Loucy (cell line): ENCODE data around the gene CD226.

ENCODE experiments used
- H2AFZ ChIP-seq: fragments of 200-600 bp; sonication (generic); 2 replicates; pipeline ENCODE4 v1.6.0; 2016; ENCODE audit warnings: antibody characterized with exemption, mild to moderate bottlenecking, low read length, moderate library complexity
- H3F3A ChIP-seq: fragments of 200-600 bp; 2 replicates; pipeline ENCODE4 v1.6.0; 2016; ENCODE audit warnings: antibody characterized with exemption, low read depth, mild to moderate bottlenecking
- H3K27me3 ChIP-seq: fragments of 200-600 bp; sonication (generic); 2 replicates; pipeline ENCODE4 v1.6.1; 2014; ENCODE audit warnings: low read length, mild to moderate bottlenecking; ENCODE audit not compliant: insufficient read depth, poor library complexity, severe bottlenecking
- H3K36me3 ChIP-seq: fragments of 200-600 bp; sonication (generic); 2 replicates; pipeline ENCODE4 v1.6.1; 2016; ENCODE audit warnings: low read length; ENCODE audit not compliant: insufficient read depth
- H3K4me1 ChIP-seq: fragments of 200-600 bp; sonication (generic); 2 replicates; pipeline ENCODE4 v1.5.1; 2014; ENCODE audit warnings: low read length, mild to moderate bottlenecking; ENCODE audit not compliant: insufficient read depth, poor library complexity, severe bottlenecking
- H3K4me2 ChIP-seq: fragments of 200-600 bp; sonication (generic); 2 replicates; pipeline ENCODE4 v1.6.0; 2014; ENCODE audit warnings: antibody characterized with exemption, low read length, low read depth, mild to moderate bottlenecking; ENCODE audit not compliant: poor library complexity, severe bottlenecking
- H3K4me3 ChIP-seq: fragments of 200-600 bp; sonication (generic); 2 replicates; pipeline ENCODE4 v1.5.1; 2014; ENCODE audit warnings: low read length, mild to moderate bottlenecking, mixed read lengths; ENCODE audit not compliant: poor library complexity, severe bottlenecking
- H3K79me2 ChIP-seq: fragments of 200-600 bp; sonication (generic); 2 replicates; pipeline ENCODE4 v1.6.1; 2014; ENCODE audit warnings: low read length; ENCODE audit not compliant: insufficient read depth
- H3K9ac ChIP-seq: fragments of 200-600 bp; sonication (generic); 2 replicates; pipeline ENCODE4 v1.6.0; 2014; ENCODE audit warnings: mild to moderate bottlenecking, low read depth, low read length, moderate library complexity; ENCODE audit not compliant: poor library complexity, severe bottlenecking
- H3K9me2 ChIP-seq: fragments of 200-600 bp; sonication (generic); replicated peaks from 2 replicates; pipeline ENCODE4 v1.6.1; 2016; ENCODE audit warnings: low read depth, low read length, mixed read lengths
- H3K9me3 ChIP-seq: fragments of 200-600 bp; sonication (generic); 2 replicates; pipeline ENCODE4 v1.6.1; 2014; ENCODE audit warnings: mild to moderate bottlenecking, antibody characterized with exemption, low read length, low read depth; ENCODE audit not compliant: insufficient read depth
- H4K20me1 ChIP-seq: fragments of 200-600 bp; sonication (generic); 2 replicates; pipeline ENCODE4 v1.6.0; 2014; ENCODE audit warnings: antibody characterized with exemption, low read length, mild to moderate bottlenecking; ENCODE audit not compliant: insufficient read depth, poor library complexity, severe bottlenecking
- EZH2phosphoT487 ChIP-seq: fragments of 200-600 bp; IDR thresholded peaks from 2 replicates; pipeline ENCODE4 v1.6.1; 2018; ENCODE audit warnings: antibody characterized with exemption, mild to moderate bottlenecking, moderate library complexity, borderline replicate concordance
- TF ChIP-seq, protein P1 (sequence below): fragments of 200-600 bp; sonication (generic); conservative IDR thresholded peaks from 2 replicates; pipeline ENCODE4 v1.5.1; 2014; ENCODE audit warnings: mild to moderate bottlenecking, antibody characterized with exemption, low read length

Gene CD226

GRCh38 chr18:69804776-69805501 lies 142.7 kb downstream of the CD226 start:
- H3K79me2 ChIP-seq, result no peaks in the 10 kb centered on the region
- H3K36me3 ChIP-seq, result no peaks in the 10 kb centered on the region
- no peaks in the 10 kb centered on the region for H3K4me1 ChIP-seq
- TF ChIP-seq, protein P1, sequence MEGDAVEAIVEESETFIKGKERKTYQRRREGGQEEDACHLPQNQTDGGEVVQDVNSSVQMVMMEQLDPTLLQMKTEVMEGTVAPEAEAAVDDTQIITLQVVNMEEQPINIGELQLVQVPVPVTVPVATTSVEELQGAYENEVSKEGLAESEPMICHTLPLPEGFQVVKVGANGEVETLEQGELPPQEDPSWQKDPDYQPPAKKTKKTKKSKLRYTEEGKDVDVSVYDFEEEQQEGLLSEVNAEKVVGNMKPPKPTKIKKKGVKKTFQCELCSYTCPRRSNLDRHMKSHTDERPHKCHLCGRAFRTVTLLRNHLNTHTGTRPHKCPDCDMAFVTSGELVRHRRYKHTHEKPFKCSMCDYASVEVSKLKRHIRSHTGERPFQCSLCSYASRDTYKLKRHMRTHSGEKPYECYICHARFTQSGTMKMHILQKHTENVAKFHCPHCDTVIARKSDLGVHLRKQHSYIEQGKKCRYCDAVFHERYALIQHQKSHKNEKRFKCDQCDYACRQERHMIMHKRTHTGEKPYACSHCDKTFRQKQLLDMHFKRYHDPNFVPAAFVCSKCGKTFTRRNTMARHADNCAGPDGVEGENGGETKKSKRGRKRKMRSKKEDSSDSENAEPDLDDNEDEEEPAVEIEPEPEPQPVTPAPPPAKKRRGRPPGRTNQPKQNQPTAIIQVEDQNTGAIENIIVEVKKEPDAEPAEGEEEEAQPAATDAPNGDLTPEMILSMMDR, result no peak
- no peak for TF ChIP-seq EZH2phosphoT487
- H3K9ac ChIP-seq, result no peak overlapping the region
- H4K20me1 ChIP-seq, result no peaks in the 10 kb centered on the region
- H3F3A ChIP-seq, result no peaks in the 10 kb centered on the region
- H3K4me2 ChIP-seq, result no peak overlapping the region
- no peak overlapping the region for H3K4me3 ChIP-seq
- no peak overlapping the region for H2AFZ ChIP-seq
- H3K9me3 ChIP-seq, result no peaks in the 10 kb centered on the region
- H3K9me2 ChIP-seq, result no peaks in the 10 kb centered on the region
- H3K27me3 ChIP-seq, result no peaks in the 10 kb centered on the region
